Measurements from ENCODE around the gene TIAM2.

TIAM2 gene

GRCh38 chr6:154977588-154977987 lies 17.5 kb upstream of the TIAM2 start:
- DNase-seq (ENCODE audit: low read depth in 2 of 2), result no peak
- no peak for TF ChIP-seq CTCF (IDR thresholded peaks at IDR 0.05; ENCODE audit: low read depth, low read length)
- no peak overlapping the region for H3K4me3 ChIP-seq (replicated peaks in 1 of 2; ENCODE audit: low read depth in 2 of 2, low read length in 2 of 2)

GRCh38 chr6:154980273-154981078 lies 14.6 kb upstream of the TIAM2 start:
- no peak overlapping the region for H3K4me3 ChIP-seq (replicated peaks in 1 of 2; ENCODE audit: low read depth in 2 of 2, low read length in 2 of 2)
- no peak for TF ChIP-seq CTCF (IDR thresholded peaks at IDR 0.05; ENCODE audit: low read depth, low read length)

GRCh38 chr6:154981079-154981870 lies 13.8 kb upstream of the TIAM2 start:
- TF ChIP-seq CTCF (IDR thresholded peaks at IDR 0.05; ENCODE audit: low read depth, low read length), result no peak
- no peak for DNase-seq (ENCODE audit: low read depth in 2 of 2)
- H3K4me3 ChIP-seq (replicated peaks in 1 of 2; ENCODE audit: low read depth in 2 of 2, low read length in 2 of 2), result no peak overlapping the region

More at GRCh38 chr6:154980273-154981078, 14.6 kb upstream of the TIAM2 start:
- DNase-seq (ENCODE audit: low read depth in 2 of 2), result no peak

GRCh38 chr6:154984146-154984545 lies 11.0 kb upstream of the TIAM2 start:
- TF ChIP-seq CTCF (IDR thresholded peaks at IDR 0.05; ENCODE audit: low read depth, low read length), result no peak
- DNase-seq (ENCODE audit: low read depth in 2 of 2), result no peak

GRCh38 chr6:154986787-154987235 lies 8.3 kb upstream of the TIAM2 start:
- peak in 1 of 2 donors; percentile 23 for DNase-seq (ENCODE audit: low read depth in 2 of 2)
- no peak for TF ChIP-seq CTCF (IDR thresholded peaks at IDR 0.05; ENCODE audit: low read depth, low read length)
- no peak overlapping the region for H3K4me3 ChIP-seq (replicated peaks in 1 of 2; ENCODE audit: low read depth in 2 of 2, low read length in 2 of 2)

More at GRCh38 chr6:154984146-154984545, 11.0 kb upstream of the TIAM2 start:
- no peak overlapping the region for H3K4me3 ChIP-seq (replicated peaks in 1 of 2; ENCODE audit: low read depth in 2 of 2, low read length in 2 of 2)

- no peak overlapping the region for H3K4me3 ChIP-seq (replicated peaks in 1 of 2; ENCODE audit: low read depth in 2 of 2, low read length in 2 of 2)
- peak in 1 of 2 donors; percentile 20 for DNase-seq (ENCODE audit: low read depth in 2 of 2)
- no peak for TF ChIP-seq CTCF (IDR thresholded peaks at IDR 0.05; ENCODE audit: low read depth, low read length)
Observed at GRCh38 chr6:154989448-154989847, 5.7 kb upstream of the TIAM2 start.

All from cardiac fibroblast (primary cell).